Common myeloid progenitor, CD34-positive (primary cell): ENCODE data around the gene ELF2.
A peak's percentile ranks its signal among the peaks of the same experiment; 100 is the strongest.
"Not testable (repeated sequence)": the region's sequence is repeated elsewhere in the genome, so short reads cannot be mapped to it uniquely, and the experiment has no call there.

ENCODE experiments used
- CTCF ChIA-PET: fragments of 350-600 bp; sonication (Branson Sonifier 250); formaldehyde crosslinking; loops from one replicate; lab custom pipeline; 2021; ENCODE audit warnings: antibody characterized with exemption; lab: Charles Lee
- POLR2A ChIA-PET: fragments of 350-600 bp; sonication (Branson Sonifier 250); formaldehyde crosslinking; loops from one replicate; lab custom pipeline; 2021; ENCODE audit warnings: antibody characterized with exemption; lab: Charles Lee
- DNase-seq, 3 donors: peaks; one replicate each; pipeline versions ENCODE4 v3.0.0 to v3.0.0-alpha.2; 2013
- H3K27ac ChIP-seq, 2 experiments: 1 replicate in 1 of 2; 2 replicates in 1 of 2; pipeline ENCODE4 v1.7.0; 2013; ENCODE audit warnings: inconsistent platforms in 2 of 2, low read length in 2 of 2, mild to moderate bottlenecking in 2 of 2, low read depth in 1 of 2, moderate library complexity in 1 of 2; ENCODE audit not compliant: severe bottlenecking in 2 of 2, insufficient read depth in 1 of 2, poor library complexity in 1 of 2
- H3K27me3 ChIP-seq, 5 experiments: replicated peaks in 2 of 5; 1 replicate in 3 of 5; 2 replicates in 2 of 5; pipeline versions ENCODE4 v1.6.1 to v1.7.0; 2013; ENCODE audit warnings: low read length in 4 of 5, mild to moderate bottlenecking in 2 of 5, moderate library complexity in 2 of 5, inconsistent platforms in 1 of 5; ENCODE audit not compliant: insufficient read depth in 5 of 5, control insufficient read depth in 4 of 5
- H3K36me3 ChIP-seq, 4 experiments: 1 replicate in 2 of 4; 2 replicates in 2 of 4; pipeline versions ENCODE4 v1.6.1 to v1.7.0; 2013; ENCODE audit warnings: low read length in 3 of 4, control low read depth in 1 of 4, mild to moderate bottlenecking in 1 of 4; ENCODE audit not compliant: control insufficient read depth in 4 of 4, insufficient read depth in 4 of 4
- H3K4me1 ChIP-seq, 4 experiments: 1 replicate in 3 of 4; 2 replicates in 1 of 4; pipeline versions ENCODE4 v1.6.1 to v1.7.1; 2013; ENCODE audit warnings: low read length in 3 of 4, mild to moderate bottlenecking in 3 of 4, control low read depth in 1 of 4, inconsistent platforms in 1 of 4, moderate library complexity in 1 of 4; ENCODE audit not compliant: control insufficient read depth in 4 of 4, insufficient read depth in 4 of 4; ENCODE audit errors: control extremely low read depth in 1 of 4
- H3K4me3 ChIP-seq, 7 experiments: 1 replicate in 4 of 7; 2 replicates in 3 of 7; pipeline versions ENCODE4 v1.5.1 to v1.7.0; 2013; ENCODE audit warnings: mild to moderate bottlenecking in 7 of 7, low read length in 6 of 7, moderate library complexity in 6 of 7, inconsistent platforms in 2 of 7, low read depth in 2 of 7, control low read depth in 1 of 7; ENCODE audit not compliant: insufficient read depth in 4 of 7, control insufficient read depth in 1 of 7; ENCODE audit errors: extremely low read depth in 1 of 7
- H3K9me3 ChIP-seq, 5 experiments: 1 replicate in 4 of 5; 2 replicates in 1 of 5; pipeline versions ENCODE4 v1.6.1 to v1.7.1; 2013; ENCODE audit warnings: low read length in 4 of 5, mild to moderate bottlenecking in 2 of 5, inconsistent platforms in 1 of 5, low read depth in 1 of 5, moderate library complexity in 1 of 5; ENCODE audit not compliant: control insufficient read depth in 4 of 5, insufficient read depth in 2 of 5; ENCODE audit errors: control extremely low read depth in 1 of 5
- WGBS: methylation state at CpG from one replicate; pipeline ENCODE4 v1.1.5; 2013; ENCODE audit not compliant: insufficient coverage; 5-methylcytosine and 5-hydroxymethylcytosine counted together

ELF2 gene

GRCh38 chr4:139015948-139016471 lies 161.0 kb downstream of the ELF2 start:
- Histone ChIP-seq H3K27me3 (no peaks in the 10 kb centered on the region), H3K9me3 (no peaks in the 10 kb centered on the region), H3K4me1 (peaks cover 13 to 40% (median 21%) of the 10 kb centered on the region in 4 experiments), H3K4me3 (peak overlapping the region; percentile 78 to 98 (median 92)), H3K27ac (peak overlapping the region; percentile 97 to 98), H3K36me3 (peaks cover 0 to 19% (median 2%) of the 10 kb centered on the region in 4 experiments)
- POLR2A ChIA-PET, result interaction anchor here (1.1 kb wide), 1 partner anchor 105 kb away, joined by 3 read pairs; no protein-coding TSS in a partner anchor
- CTCF ChIA-PET, result interaction anchor here (3.1 kb wide), 1 partner anchor 14 kb away, joined by 14 read pairs; no protein-coding TSS in a partner anchor
- peak; percentile 27 to 61 (median 42) for DNase-seq
- WGBS, result 0% methylated on average over 45 of the region's 55 CpGs

GRCh38 chr4:139015269-139015947 lies 161.6 kb downstream of the ELF2 start, which contains the start of gene NOCT:
Gene NOCT (plus strand): TSS chr4:139015781. CDS start chr4:139015982, 201 bp downstream.
- under 1% methylated on average over 55 of the region's 62 CpGs for WGBS
- ChIA-PET CTCF (interaction anchor here (1.0 to 3.1 kb wide), 2 partner anchors 9 to 15 kb away, joined by 3 to 14 read pairs; no protein-coding TSS in a partner anchor), POLR2A (interaction anchor here (1.1 kb wide), 1 partner anchor 104 kb away, joined by 3 read pairs; no protein-coding TSS in a partner anchor)
- Histone ChIP-seq H3K4me1 (peaks cover 13 to 40% (median 21%) of the 10 kb centered on the region in 4 experiments), H3K4me3 (peak within 1 kb of the TSS; percentile 78 to 98 (median 92)), H3K27me3 (no peaks in the 10 kb centered on the region), H3K27ac (peak within 1 kb of the TSS; percentile 97 to 98), H3K9me3 (no peaks in the 10 kb centered on the region), H3K36me3 (peaks cover 0 to 13% (median 2%) of the 10 kb centered on the region in 4 experiments)
- peak; percentile 91 to 96 (median 96) for DNase-seq

GRCh38 chr4:139014371-139015268 lies 162.4 kb downstream of the ELF2 start:
- peak overlapping the region; percentile 78 to 98 (median 92) for H3K4me3 ChIP-seq
- H3K27me3 ChIP-seq, result no peaks in the 10 kb centered on the region
- ChIA-PET POLR2A (interaction anchor here (1.1 kb wide), 1 partner anchor 104 kb away, joined by 3 read pairs; no protein-coding TSS in a partner anchor), CTCF (interaction anchor here (1.0 to 3.1 kb wide), 2 partner anchors 8 to 15 kb away, joined by 3 to 14 read pairs; no protein-coding TSS in a partner anchor)
- peak overlapping the region; percentile 97 to 98 for H3K27ac ChIP-seq
- WGBS, result 76% methylated on average over 9 of the region's 9 CpGs
- no peaks in the 10 kb centered on the region for H3K9me3 ChIP-seq
- peak; percentile 34 to 81 (median 80) for DNase-seq
- peaks cover 0 to 5% (median 0%) of the 10 kb centered on the region in 4 experiments for H3K36me3 ChIP-seq
- peaks cover 13 to 36% (median 21%) of the 10 kb centered on the region in 4 experiments for H3K4me1 ChIP-seq

GRCh38 chr4:139011225-139011950 lies 165.6 kb downstream of the ELF2 start:
- ChIA-PET POLR2A (no interaction called here), CTCF (no interaction called here)
- DNase-seq, result no peak
- Histone ChIP-seq H3K27ac (no peak overlapping the region), H3K27me3 (no peaks in the 10 kb centered on the region), H3K36me3 (no peaks in the 10 kb centered on the region), H3K4me3 (no peak overlapping the region), H3K4me1 (peaks cover 6 to 17% (median 10%) of the 10 kb centered on the region in 4 experiments), H3K9me3 (peaks cover 0 to 7% (median 5%) of the 10 kb centered on the region in 5 experiments)
- WGBS, result 90% methylated on average over 14 of the region's 16 CpGs

- Histone ChIP-seq H3K36me3 (no peaks in the 10 kb centered on the region), H3K9me3 (peaks cover 0 to 7% (median 5%) of the 10 kb centered on the region in 5 experiments), H3K27me3 (no peaks in the 10 kb centered on the region), H3K27ac (no peak overlapping the region), H3K4me1 (peaks cover 2 to 10% (median 4%) of the 10 kb centered on the region in 4 experiments), H3K4me3 (no peak overlapping the region)
- WGBS, result no CpG with 5 or more reads among the region's 1 CpG
- ChIA-PET CTCF (no interaction called here), POLR2A (no interaction called here)
- DNase-seq, result no peak
Measured at GRCh38 chr4:139009702-139010101, 167.3 kb downstream of the ELF2 start.

- H3K36me3 ChIP-seq, POLR2A ChIA-PET, H3K27me3 ChIP-seq, H3K27ac ChIP-seq, H3K9me3 ChIP-seq, DNase-seq, H3K4me1 ChIP-seq, H3K4me3 ChIP-seq: not testable (repeated sequence)
- CTCF ChIA-PET, result interaction anchor here (0.5 kb wide), 1 partner anchor 51 kb away, joined by 3 read pairs; no protein-coding TSS in a partner anchor
- 100% methylated on average over 4 of the region's 7 CpGs for WGBS
Measured at GRCh38 chr4:139008278-139008677, 168.7 kb downstream of the ELF2 start.
